Stimulated activated CD8-positive, alpha-beta memory T cell treated with anti-CD3 and anti-CD28 coated beads, Interleukin-2, amount 100 ng/mL, for 1 hour (primary cell): Measurements from ENCODE around the gene GALR1.
"Not testable (repeated sequence)": the region's sequence is repeated elsewhere in the genome, so short reads cannot be mapped to it uniquely, and the experiment has no call there.

Experiments
- DNase-seq, 2 donors: peaks; one replicate each; pipeline ENCODE4 v3.0.0-alpha.2; 2020; ENCODE audit warnings: low read depth in 2 of 2

Gene GALR1

GRCh38 chr18:77250926-77251729, 1.5 kb downstream of the GALR1 start:
- no peak for DNase-seq

DNA sequence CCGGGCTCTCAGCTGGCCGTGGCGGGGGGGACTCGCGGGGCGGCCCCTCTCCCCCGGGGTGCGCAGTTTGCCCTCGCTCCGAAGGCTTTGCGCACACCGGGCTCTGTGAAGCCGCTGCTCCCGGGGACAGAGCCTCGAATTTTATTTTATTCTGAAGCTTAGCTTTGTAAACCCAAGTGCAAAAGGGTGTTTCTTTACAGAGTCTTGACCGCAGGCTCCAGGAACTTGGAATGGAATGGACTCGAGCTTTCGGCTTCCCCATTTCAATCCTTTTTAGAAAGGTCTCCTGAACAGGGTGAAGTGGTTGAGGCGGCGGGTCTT, 2.0 kb downstream of the GALR1 start:
- DNase-seq: no peak

DNA sequence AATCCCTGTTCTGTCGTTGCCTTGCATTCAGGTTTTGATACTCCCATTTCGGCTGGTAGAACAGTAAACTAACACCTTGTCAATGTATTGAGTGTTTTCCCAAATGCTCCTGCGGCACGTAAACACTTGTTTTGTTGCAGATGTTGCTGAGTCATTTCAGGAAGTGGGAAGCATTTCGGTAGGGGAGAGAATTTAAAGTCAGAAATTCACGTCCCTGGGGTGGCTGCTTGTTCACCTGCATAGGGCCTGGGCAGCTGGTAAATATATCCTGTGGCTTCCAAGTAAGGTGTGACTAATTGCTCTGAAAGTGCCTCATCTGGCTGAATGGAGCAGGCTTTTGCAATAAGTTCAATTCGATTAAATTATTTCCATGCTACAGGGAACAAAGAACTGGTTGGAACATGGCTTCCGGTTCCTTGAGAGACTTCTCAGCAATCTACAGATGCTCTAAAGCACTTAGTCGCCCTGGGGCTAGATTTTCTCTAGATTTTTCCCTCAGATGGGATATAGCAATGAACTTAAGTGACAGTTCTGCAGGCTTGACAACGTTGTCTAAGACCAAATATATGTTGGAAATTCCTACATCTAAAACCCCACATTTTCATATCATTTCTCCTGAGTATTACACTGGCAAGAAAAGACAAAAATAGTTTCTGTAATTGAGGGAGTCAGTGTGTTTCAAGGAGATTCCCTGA, 5.2 kb downstream of the GALR1 start:
- DNase-seq: no peak

DNA sequence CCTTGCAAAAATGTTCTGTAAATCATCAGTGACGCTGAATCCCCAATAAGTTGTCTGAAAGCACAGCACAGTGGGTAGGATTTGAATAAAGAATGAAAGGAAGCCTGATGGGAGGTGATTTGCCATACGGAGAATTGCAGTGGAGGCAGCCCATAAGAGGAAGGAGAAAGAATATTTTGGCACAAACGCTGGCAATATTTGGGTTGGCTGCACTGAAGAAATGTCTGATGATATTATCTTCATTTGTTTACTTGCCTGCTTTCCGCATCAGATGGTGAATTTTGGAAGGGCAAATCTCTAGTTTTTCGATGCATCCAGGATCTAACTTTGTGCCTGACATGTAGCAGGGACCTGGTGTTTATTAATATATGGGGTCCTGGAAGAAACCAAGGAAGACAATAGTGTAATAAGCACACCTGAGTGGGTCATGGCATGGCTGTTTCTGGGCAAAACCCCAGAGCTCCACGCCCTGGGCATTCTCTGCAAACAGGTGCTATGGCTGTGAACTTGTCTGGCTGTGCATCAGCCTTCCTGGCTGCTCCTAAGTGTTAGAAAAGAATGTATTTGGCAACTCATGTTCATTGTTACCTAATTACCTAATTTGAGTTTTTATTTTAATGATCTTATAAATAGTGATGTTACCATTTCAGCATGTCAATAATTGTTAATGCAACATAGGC, 5.9 kb downstream of the GALR1 start:
- no peak for DNase-seq

- DNase-seq: no peak
Observed at GRCh38 chr18:77262643-77263465, 13.2 kb downstream of the GALR1 start.

- no peak for DNase-seq
Observed at GRCh38 chr18:77263466-77263763, 13.8 kb downstream of the GALR1 start.

GRCh38 chr18:77267969-77268368, 18.3 kb downstream of the GALR1 start:
- no peak for DNase-seq

DNA sequence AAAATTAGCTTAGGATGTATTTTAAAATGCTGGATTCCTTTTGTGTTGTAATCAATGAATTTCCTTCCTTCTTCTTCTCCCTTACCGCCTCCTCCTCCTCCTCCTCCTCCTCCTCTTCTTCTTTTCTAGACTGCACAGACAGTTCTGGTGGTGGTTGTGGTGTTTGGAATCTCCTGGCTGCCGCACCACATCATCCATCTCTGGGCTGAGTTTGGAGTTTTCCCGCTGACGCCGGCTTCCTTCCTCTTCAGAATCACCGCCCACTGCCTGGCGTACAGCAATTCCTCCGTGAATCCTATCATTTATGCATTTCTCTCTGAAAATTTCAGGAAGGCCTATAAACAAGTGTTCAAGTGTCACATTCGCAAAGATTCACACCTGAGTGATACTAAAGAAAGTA, 18.8 kb downstream of the GALR1 start:
- DNase-seq: no peak

- DNase-seq: no peak
Observed at GRCh38 chr18:77271576-77272481, 22.2 kb downstream of the GALR1 start.

GRCh38 chr18:77290841-77291240, 41.2 kb downstream of the GALR1 start:
- DNase-seq: not testable (repeated sequence)

- no peak for DNase-seq
Observed at GRCh38 chr18:77298172-77298571, 48.5 kb downstream of the GALR1 start.

DNA sequence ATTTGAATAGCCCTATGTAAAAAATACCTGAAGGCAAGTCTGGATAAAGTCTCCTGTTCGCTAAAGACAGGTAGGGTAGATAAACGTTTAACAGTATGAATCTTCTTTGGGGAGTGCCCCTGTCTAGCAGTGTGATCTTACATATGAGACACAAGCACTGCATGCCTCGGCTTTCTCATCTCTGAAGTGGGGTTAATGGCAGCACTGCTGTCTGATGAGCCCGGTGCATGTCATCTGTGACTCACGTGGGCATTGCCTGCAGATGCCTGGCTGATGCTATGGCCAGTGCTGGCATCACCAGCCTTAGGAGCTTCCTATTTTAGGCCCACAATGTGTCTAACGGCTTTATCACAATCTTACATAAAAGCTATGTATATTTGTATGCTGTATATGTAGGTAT, 50.1 kb downstream of the GALR1 start:
- DNase-seq: no peak

- no peak for DNase-seq
Observed at GRCh38 chr18:77300579-77300978, 50.9 kb downstream of the GALR1 start.

DNA sequence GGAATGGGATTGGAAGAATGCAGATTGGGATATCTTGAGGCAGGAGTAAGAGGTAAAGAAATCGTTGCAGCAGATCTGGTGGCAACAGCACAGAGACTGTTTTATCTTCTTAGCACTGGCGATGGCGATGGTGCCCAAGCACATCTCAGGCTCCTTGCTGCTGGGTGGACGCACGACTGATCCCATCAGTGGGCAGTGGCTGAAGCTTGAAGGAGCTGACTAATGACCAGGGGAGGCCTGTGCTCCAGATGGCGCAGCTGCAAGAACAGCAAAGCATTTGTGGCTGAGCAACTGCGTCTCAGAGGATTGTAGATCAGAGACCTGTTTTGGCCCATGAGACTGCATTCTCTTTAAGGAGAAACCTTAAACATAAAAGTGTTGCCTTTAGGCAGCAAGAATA, 54.6 kb downstream of the GALR1 start:
- DNase-seq: no peak

GRCh38 chr18:77305676-77306075, 56.0 kb downstream of the GALR1 start:
- no peak for DNase-seq

DNA sequence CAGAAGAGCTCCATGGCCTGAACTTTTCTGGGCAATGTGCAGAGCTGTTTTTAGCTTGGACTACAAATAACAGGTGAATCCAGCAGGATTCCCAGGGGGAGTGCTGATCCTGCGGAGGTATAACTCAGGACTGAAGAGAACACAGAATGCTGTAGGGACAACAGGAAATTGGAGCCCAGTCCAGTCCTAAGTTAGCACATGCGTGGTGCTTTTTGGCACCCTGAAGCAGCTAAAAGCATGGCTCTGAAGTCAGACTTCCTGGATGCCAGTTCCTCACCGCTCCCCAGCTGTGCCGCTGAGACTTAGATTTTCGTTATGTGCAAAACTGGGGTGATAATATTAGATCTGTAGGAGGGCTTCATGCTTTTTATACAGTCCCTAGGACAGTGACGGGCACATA, 58.6 kb downstream of the GALR1 start:
- no peak for DNase-seq

GRCh38 chr18:77314511-77314910, 64.9 kb downstream of the GALR1 start:
- DNase-seq: no peak

- DNase-seq: no peak
Observed at GRCh38 chr18:77314952-77315351, 65.3 kb downstream of the GALR1 start.

DNA sequence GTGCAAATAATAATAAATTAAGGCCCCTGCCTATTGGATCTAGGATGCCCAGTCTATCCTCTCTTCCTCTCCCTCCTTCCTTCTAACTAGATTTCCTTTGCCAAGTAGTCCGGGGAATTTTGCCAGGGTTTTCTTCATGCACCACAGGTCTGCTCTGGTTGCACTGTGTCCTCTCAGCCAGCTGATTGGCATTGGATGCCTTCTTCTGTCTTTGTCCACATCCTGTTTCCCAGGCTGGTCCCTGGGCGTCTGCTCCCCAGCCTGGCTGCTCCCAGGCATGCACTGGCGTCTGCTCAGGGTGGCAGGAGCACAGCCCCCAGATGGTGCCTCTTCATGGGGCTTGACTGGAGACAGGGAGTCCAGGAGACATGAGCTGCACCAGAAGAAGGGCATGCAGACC, 66.4 kb downstream of the GALR1 start:
- DNase-seq: no peak

DNA sequence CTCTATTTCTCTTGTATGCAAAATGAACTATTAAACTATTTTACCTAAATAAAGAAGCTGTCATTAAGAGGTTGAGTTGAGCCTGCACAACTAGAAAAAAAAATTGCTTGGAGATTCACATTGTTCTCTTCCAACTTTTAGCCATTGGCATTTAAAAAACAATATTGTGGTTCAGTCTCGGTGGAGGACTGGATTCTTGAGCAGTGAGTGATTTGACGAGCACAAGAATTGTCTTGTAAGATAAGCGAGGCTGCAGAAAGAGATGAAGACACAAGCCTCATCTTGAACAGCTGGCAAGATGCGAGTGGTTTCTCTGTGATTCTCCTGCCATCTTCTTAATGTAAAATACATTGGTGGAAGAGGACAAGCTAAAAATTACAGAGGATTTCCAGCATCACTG, 67.0 kb downstream of the GALR1 start:
- DNase-seq: no peak

- no peak for DNase-seq
Observed at GRCh38 chr18:77320971-77321559, 71.4 kb downstream of the GALR1 start.
